Keratinocyte (primary cell): ENCODE measurements around the gene PIGH. TPM values are rescaled to one million over a fixed set of nuclear protein-coding genes. Genes with fewer than 3 reads are reported as not detected.

Experiments
- DNase-seq: peaks from one replicate; pipeline ENCODE4 v3.0.0-alpha.2; 2011; ENCODE audit warnings: low read depth, missing footprints, low spot score
- FAIRE-seq: peaks from 2 replicates; lab custom pipeline; 2011; peaks lifted over from hg19 to GRCh38; lab: Jason Lieb, UNC
- H2AFZ ChIP-seq: 2 replicates; pipeline ENCODE4 v1.6.0; 2012; ENCODE audit warnings: low read length, control low read depth, inconsistent platforms; ENCODE audit not compliant: control insufficient read depth
- H3K27ac ChIP-seq: 2 replicates; pipeline ENCODE4 v1.5.1; 2011; ENCODE audit warnings: low read length; ENCODE audit not compliant: control insufficient read depth, insufficient read depth
- H3K27me3 ChIP-seq: 3 replicates; pipeline ENCODE4 v1.6.0; 2011; ENCODE audit warnings: low read length; ENCODE audit not compliant: control insufficient read depth, insufficient read depth; ENCODE audit errors: extremely low read depth
- H3K36me3 ChIP-seq, 2 experiments: 2 replicates in 1 of 2; 3 replicates in 1 of 2; pipeline ENCODE4 v1.5.1; 2011; ENCODE audit warnings: low read length in 2 of 2, mild to moderate bottlenecking in 1 of 2; ENCODE audit not compliant: control insufficient read depth in 2 of 2, insufficient read depth in 2 of 2; ENCODE audit errors: extremely low read depth in 1 of 2
- H3K4me1 ChIP-seq: 3 replicates; pipeline ENCODE4 v1.5.1; 2011; ENCODE audit warnings: low read length; ENCODE audit not compliant: control insufficient read depth, insufficient read depth; ENCODE audit errors: extremely low read depth
- H3K4me2 ChIP-seq: 3 replicates; pipeline ENCODE4 v1.6.0; 2011; ENCODE audit warnings: low read depth, low read length; ENCODE audit not compliant: control insufficient read depth, insufficient read depth; ENCODE audit errors: extremely low read depth
- H3K4me3 ChIP-seq, 3 experiments: fragments of 200-600 bp in 1 of 3; sonication (generic) in 1 of 3; 2 replicates in 2 of 3; 3 replicates in 1 of 3; pipeline ENCODE4 v1.5.1; 2011 to 2016; ENCODE audit warnings: low read length in 3 of 3, mild to moderate bottlenecking in 3 of 3, control low read depth in 2 of 3, inconsistent platforms in 1 of 3, low read depth in 1 of 3, mixed read lengths in 1 of 3, mixed run types in 1 of 3, moderate library complexity in 1 of 3; ENCODE audit not compliant: control insufficient read depth in 2 of 3, insufficient read depth in 2 of 3; ENCODE audit errors: extremely low read depth in 1 of 3
- H3K79me2 ChIP-seq: 2 replicates; pipeline ENCODE4 v1.6.0; 2012; ENCODE audit warnings: low read length; ENCODE audit not compliant: control insufficient read depth, insufficient read depth
- H3K9ac ChIP-seq: 3 replicates; pipeline ENCODE4 v1.6.0; 2011; ENCODE audit warnings: low read length; ENCODE audit not compliant: control insufficient read depth, insufficient read depth; ENCODE audit errors: extremely low read depth
- H3K9me1 ChIP-seq: 3 replicates; pipeline ENCODE4 v1.6.0; 2011; ENCODE audit warnings: low read length; ENCODE audit not compliant: control insufficient read depth, insufficient read depth; ENCODE audit errors: extremely low read depth
- H3K9me3 ChIP-seq: 2 replicates; pipeline ENCODE4 v1.5.1; 2012; ENCODE audit warnings: low read depth, low read length; ENCODE audit not compliant: control insufficient read depth
- H4K20me1 ChIP-seq: 3 replicates; pipeline ENCODE4 v1.6.0; 2011; ENCODE audit warnings: low read length; ENCODE audit not compliant: control insufficient read depth, insufficient read depth; ENCODE audit errors: extremely low read depth
- EZH2 ChIP-seq: IDR thresholded peaks from one replicate; pipeline ENCODE4 v1.6.1; 2012; ENCODE audit warnings: inconsistent platforms, mild to moderate bottlenecking, low read length, moderate library complexity
- dilution Hi-C: fragments of 300-500 bp; cut with MboI; formaldehyde crosslinking; loops from one replicate; pipeline ENCODE4 v1.7.0; 2020; ENCODE audit warnings: low sequenced_read_pairs; ENCODE audit not compliant: extremely low pct_ligation_motif_present
- polyA plus RNA-seq, 5 experiments: library from polyadenylated mRNA; depleted of rRNA in 3 of 5; stranded (reverse) in 3 of 5; stranded (forward) in 1 of 5; unstranded in 1 of 5; fragments of >200 nt; gene quantifications; 1 replicate in 1 of 5; 2 replicates in 3 of 5; 3 replicates in 1 of 5; pipeline versions ENCODE4 v1.2.1 to v1.2.3, GENCODE V29; 2011 to 2012; ENCODE audit warnings: missing spikeins in 2 of 5, low read depth in 1 of 5, low replicate concordance in 1 of 5
- TF ChIP-seq, protein P1 (sequence below), 3 experiments: IDR thresholded peaks in 1 of 3; conservative IDR thresholded peaks in 1 of 3; optimal IDR thresholded peaks in 1 of 3; 2 replicates in 2 of 3; 3 replicates in 1 of 3; pipeline versions ENCODE3 to v1.5.1; 2011; ENCODE audit warnings: low read length in 3 of 3, mild to moderate bottlenecking in 3 of 3, moderate library complexity in 2 of 3, control low read depth in 1 of 3, inconsistent platforms in 1 of 3; ENCODE audit not compliant: insufficient read depth in 2 of 3; ENCODE audit errors: extremely low read depth in 1 of 3

Gene PIGH
- polyA plus RNA-seq, 1 donor (not counting 4 experiments of a cell fraction or from before 2014, with no cell fraction given): 29.9 TPM

DNA sequence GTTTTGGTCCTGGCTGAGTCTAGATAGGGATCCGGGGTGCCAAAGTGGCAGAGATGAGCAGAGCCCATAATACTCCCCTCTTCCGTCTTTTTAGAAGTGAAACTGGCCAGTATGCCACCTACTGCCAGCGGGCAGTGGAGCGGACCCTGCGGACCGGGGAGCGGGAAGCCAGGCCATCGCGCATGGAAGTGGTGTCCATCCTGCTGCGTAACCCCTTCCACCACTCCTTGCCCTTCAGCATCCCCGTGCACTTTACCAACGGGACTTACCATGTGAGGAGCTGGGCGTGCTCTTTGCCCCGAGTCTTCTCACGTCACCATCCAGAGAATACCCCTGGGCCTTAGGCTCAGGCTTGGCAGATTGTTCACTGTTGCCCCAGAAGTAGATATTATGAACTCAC is 21.0 kb downstream of the PIGH start:
- no peak for FAIRE-seq
- no peak for DNase-seq
- no peak overlapping the region for H3K27ac ChIP-seq
- no peaks in the 10 kb centered on the region for H3K9me3 ChIP-seq
- no peaks in the 10 kb centered on the region for H3K27me3 ChIP-seq
- TF ChIP-seq EZH2: no peak
- TF ChIP-seq, protein P1, sequence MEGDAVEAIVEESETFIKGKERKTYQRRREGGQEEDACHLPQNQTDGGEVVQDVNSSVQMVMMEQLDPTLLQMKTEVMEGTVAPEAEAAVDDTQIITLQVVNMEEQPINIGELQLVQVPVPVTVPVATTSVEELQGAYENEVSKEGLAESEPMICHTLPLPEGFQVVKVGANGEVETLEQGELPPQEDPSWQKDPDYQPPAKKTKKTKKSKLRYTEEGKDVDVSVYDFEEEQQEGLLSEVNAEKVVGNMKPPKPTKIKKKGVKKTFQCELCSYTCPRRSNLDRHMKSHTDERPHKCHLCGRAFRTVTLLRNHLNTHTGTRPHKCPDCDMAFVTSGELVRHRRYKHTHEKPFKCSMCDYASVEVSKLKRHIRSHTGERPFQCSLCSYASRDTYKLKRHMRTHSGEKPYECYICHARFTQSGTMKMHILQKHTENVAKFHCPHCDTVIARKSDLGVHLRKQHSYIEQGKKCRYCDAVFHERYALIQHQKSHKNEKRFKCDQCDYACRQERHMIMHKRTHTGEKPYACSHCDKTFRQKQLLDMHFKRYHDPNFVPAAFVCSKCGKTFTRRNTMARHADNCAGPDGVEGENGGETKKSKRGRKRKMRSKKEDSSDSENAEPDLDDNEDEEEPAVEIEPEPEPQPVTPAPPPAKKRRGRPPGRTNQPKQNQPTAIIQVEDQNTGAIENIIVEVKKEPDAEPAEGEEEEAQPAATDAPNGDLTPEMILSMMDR (optimal IDR thresholded peaks at IDR 0.05 in 1 of 3, IDR thresholded peaks at IDR 0.05 in 1 of 3, conservative IDR thresholded peaks at IDR 0.05 in 1 of 3; ENCODE audit: extremely low read depth in 1 of 3, insufficient read depth in 2 of 3, low read length in 3 of 3): no peak
- no peak overlapping the region for H2AFZ ChIP-seq
- H3K9ac ChIP-seq: no peak overlapping the region
- no peaks in the 10 kb centered on the region for H3K79me2 ChIP-seq
- H3K36me3 ChIP-seq: peaks cover 0 to 11% of the 10 kb centered on the region in 2 experiments
- no peaks in the 10 kb centered on the region for H4K20me1 ChIP-seq
- H3K4me3 ChIP-seq: no peak overlapping the region
- no peaks in the 10 kb centered on the region for H3K9me1 ChIP-seq
- no peaks in the 10 kb centered on the region for H3K4me1 ChIP-seq
- dilution Hi-C loops: no loop called here
- no peak overlapping the region for H3K4me2 ChIP-seq

DNA sequence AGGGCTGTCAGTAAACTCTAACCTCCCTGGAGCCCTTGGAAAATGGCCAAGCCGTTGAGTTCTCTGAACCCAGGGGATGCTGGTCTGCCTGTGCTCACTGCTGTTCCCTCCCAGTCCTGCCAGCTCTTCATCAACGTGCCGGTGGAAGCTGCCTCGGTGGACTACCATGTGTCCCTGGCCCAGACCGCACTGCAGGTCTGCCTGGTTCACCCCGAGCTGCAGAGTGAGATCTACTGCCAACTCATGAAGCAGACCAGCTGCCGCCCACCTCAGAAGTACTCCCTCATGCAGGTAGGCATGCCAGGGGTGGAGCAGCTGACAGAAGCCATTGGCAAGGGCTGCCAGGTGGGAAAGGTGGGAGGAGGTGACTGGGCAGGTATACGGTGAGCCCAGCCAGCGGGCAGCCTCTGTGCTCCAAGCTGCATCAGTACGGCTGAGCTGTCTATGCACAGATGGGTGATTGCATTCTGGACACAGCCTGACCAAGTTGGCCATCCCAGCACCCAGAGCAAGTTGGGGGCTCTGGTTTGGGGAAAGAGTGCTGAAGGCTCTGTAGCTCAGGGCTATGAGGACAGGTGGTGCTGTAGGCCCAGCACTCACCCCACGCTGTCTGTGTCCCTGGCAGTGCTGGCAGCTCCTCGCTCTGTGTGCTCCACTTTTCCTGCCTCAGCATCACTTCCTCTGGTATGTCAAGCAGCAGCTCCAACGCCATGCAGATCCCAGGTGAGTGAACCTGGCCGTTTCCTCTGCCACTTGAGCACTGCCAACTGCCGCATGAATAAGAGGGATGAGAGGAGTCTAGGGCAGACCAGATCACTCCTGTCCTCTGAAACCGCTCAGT is 21.9 kb downstream of the PIGH start:
- Histone ChIP-seq H3K4me1 (no peaks in the 10 kb centered on the region), H3K9ac (no peak overlapping the region), H2AFZ (no peak overlapping the region), H3K79me2 (no peaks in the 10 kb centered on the region), H3K27ac (no peak overlapping the region), H3K9me3 (no peaks in the 10 kb centered on the region), H4K20me1 (no peaks in the 10 kb centered on the region), H3K9me1 (no peaks in the 10 kb centered on the region), H3K27me3 (no peaks in the 10 kb centered on the region), H3K4me3 (no peak overlapping the region), H3K36me3 (peaks cover 0 to 11% of the 10 kb centered on the region in 2 experiments), H3K4me2 (no peak overlapping the region)
- dilution Hi-C loops: no loop called here
- DNase-seq (no peak), FAIRE-seq (no peak)
- TF ChIP-seq EZH2: no peak
- TF ChIP-seq, protein P1 (optimal IDR thresholded peaks at IDR 0.05 in 1 of 3, IDR thresholded peaks at IDR 0.05 in 1 of 3, conservative IDR thresholded peaks at IDR 0.05 in 1 of 3; ENCODE audit: extremely low read depth in 1 of 3, insufficient read depth in 2 of 3, low read length in 3 of 3): no peak
